Fibroblast of the conjunctiva (primary cell): ENCODE results near the gene BTBD10.

ENCODE experiments used
- DNase-seq: peaks from one replicate; pipeline ENCODE4 v3.0.0-alpha.2; 2010; ENCODE audit warnings: low read depth

BTBD10 gene

DNA sequence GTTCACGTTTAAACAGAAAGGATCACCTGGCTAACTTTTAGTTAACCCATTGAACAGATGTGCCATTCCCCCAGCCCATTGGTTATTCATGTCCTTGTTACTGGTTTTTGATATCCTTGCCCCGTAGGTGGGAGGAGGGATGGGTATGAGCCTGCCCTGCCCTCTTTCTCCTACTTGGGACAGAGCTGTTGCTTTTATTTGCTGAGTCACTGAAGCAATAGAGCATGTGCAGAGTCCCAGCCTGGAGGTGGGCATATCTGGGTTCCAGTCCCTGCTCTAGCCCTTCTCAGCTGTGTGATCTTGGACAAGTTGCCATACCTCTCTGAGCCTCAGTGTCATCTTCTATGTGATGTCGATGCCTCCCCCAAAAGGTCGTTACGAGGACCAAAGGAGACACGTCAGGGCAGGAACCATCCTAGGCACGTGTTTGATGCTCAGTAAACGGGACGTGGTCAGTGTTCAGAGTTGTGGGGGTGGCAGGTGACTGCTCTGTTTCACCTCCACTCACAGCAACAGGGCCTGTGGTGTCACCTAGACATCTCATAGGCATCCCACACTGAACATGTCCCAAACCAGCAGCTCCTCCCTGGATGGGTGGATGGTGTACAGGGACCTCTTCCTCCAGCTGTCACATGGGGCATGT, 124.5 kb downstream of the BTBD10 start:
- DNase-seq = peak; percentile 48

DNA sequence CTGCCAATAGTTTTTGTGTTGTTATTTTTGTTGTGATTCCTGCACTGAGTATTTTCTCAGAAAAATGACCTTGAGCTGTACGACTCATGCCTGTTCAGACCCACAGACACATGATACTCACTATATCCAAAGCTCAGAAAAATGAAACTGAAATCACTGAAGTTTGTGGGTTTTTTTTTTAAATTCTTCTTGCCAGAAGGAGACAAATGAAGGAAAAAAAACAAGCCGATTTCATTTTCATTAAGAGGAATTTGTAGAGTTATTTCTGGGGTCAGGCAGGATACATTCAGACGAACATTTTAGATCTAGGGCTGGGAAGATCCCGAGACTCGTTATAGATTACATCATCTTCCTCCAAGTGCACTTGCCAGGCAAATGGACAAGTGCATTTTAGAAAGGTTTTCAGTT, 125.0 kb downstream of the BTBD10 start:
- DNase-seq = peak; percentile 41
